IMR-90 (cell line): ENCODE measurements around the gene D2HGDH. TPM values are rescaled to one million over a fixed set of nuclear protein-coding genes. Genes with fewer than 3 reads are reported as not detected.

ENCODE experiments used
- ATAC-seq: fragments of 200-7000 bp; cut with Tn5 transposase; 2 replicates; pipeline ENCODE4 v1.9.1; 2020; ENCODE audit warnings: low read depth, mild to moderate bottlenecking, moderate library complexity
- BruUV-seq: library from RNA; stranded (reverse); fragments of 400-500 nt; replicated peaks from 2 replicates; lab custom pipeline; 2021; lab: Mats Ljungman, UMichigan
- CTCF ChIA-PET: fragments of 300-600 bp; formaldehyde crosslinking; extraction: SDS; loops from one replicate; lab custom pipeline; 2021; ENCODE audit warnings: antibody characterized with exemption; lab: Yijun Ruan, JAX
- POLR2A ChIA-PET: fragments of 300-600 bp; sonication (Branson Sonifier 250); formaldehyde crosslinking; loops from one replicate; lab custom pipeline; 2022; ENCODE audit warnings: antibody characterized with exemption; ENCODE audit not compliant: unreplicated experiment; lab: Charles Lee
- DNase-seq: peaks from one replicate; pipeline ENCODE4 v3.0.0; 2013
- H2AFZ ChIP-seq: replicated peaks from 2 replicates; pipeline ENCODE3; 2013; ENCODE audit warnings: low read length, mild to moderate bottlenecking; ENCODE audit not compliant: poor library complexity
- H2AK5ac ChIP-seq: 2 replicates; pipeline ENCODE4 v1.6.1; 2013; ENCODE audit warnings: low read depth, low read length, inconsistent platforms
- H2AK9ac ChIP-seq: replicated peaks from 2 replicates; pipeline ENCODE3; 2013; ENCODE audit warnings: mild to moderate bottlenecking, low read depth, low read length, moderate library complexity; ENCODE audit not compliant: poor library complexity
- H2BK120ac ChIP-seq: 2 replicates; pipeline ENCODE4 v1.6.1; 2013; ENCODE audit warnings: low read depth, low read length, inconsistent platforms
- H2BK15ac ChIP-seq: 3 replicates; pipeline ENCODE4 v1.6.1; 2013; ENCODE audit warnings: low read depth, low read length, inconsistent platforms
- H2BK20ac ChIP-seq: 2 replicates; pipeline ENCODE4 v1.6.1; 2013; ENCODE audit warnings: low read depth, mild to moderate bottlenecking, inconsistent platforms, low read length, moderate library complexity
- H2BK5ac ChIP-seq: 2 replicates; pipeline ENCODE4 v1.6.1; 2013; ENCODE audit warnings: mild to moderate bottlenecking, low read depth, low read length, inconsistent platforms; ENCODE audit not compliant: poor library complexity, severe bottlenecking
- H3K14ac ChIP-seq: replicated peaks from 2 replicates; pipeline ENCODE4 v1.6.1; 2013; ENCODE audit warnings: low read depth, low read length, inconsistent platforms
- H3K18ac ChIP-seq: 2 replicates; pipeline ENCODE4 v1.6.1; 2013; ENCODE audit warnings: low read depth, low read length, control low read depth
- H3K23ac ChIP-seq: 2 replicates; pipeline ENCODE4 v1.6.1; 2013; ENCODE audit warnings: low read depth, low read length, inconsistent platforms
- H3K27ac ChIP-seq: 2 replicates; pipeline ENCODE4 v1.5.1; 2013; ENCODE audit warnings: mild to moderate bottlenecking, control low read depth, low read length; ENCODE audit not compliant: insufficient read depth
- H3K27me3 ChIP-seq: 2 replicates; pipeline ENCODE4 v1.6.1; 2013; ENCODE audit warnings: low read length; ENCODE audit not compliant: control insufficient read depth, insufficient read depth
- H3K36me3 ChIP-seq: 2 replicates; pipeline ENCODE4 v1.6.1; 2013; ENCODE audit warnings: low read length, mixed read lengths; ENCODE audit not compliant: control insufficient read depth, insufficient read depth
- H3K4ac ChIP-seq: 2 replicates; pipeline ENCODE4 v1.6.1; 2013; ENCODE audit warnings: low read depth, low read length, inconsistent platforms
- H3K4me1 ChIP-seq: 2 replicates; pipeline ENCODE4 v1.6.1; 2013; ENCODE audit warnings: low read length, mixed read lengths; ENCODE audit not compliant: control insufficient read depth, insufficient read depth
- H3K4me2 ChIP-seq: 2 replicates; pipeline ENCODE4 v1.6.1; 2013; ENCODE audit warnings: low read depth, mild to moderate bottlenecking, control low read depth, low read length, moderate library complexity
- H3K4me3 ChIP-seq: 2 replicates; pipeline ENCODE4 v1.5.1; 2013; ENCODE audit warnings: low read depth, mild to moderate bottlenecking, control low read depth, low read length, moderate library complexity; ENCODE audit not compliant: insufficient read depth
- H3K56ac ChIP-seq: 2 replicates; pipeline ENCODE4 v1.6.1; 2013; ENCODE audit warnings: low read length, inconsistent platforms; ENCODE audit not compliant: insufficient read depth; ENCODE audit errors: extremely low read depth
- H3K79me1 ChIP-seq, 2 experiments: 2 replicates each; pipeline ENCODE4 v1.6.1; 2013; ENCODE audit warnings: low read length in 2 of 2, inconsistent platforms in 1 of 2, low read depth in 1 of 2
- H3K9ac ChIP-seq: 2 replicates; pipeline ENCODE4 v1.6.1; 2013; ENCODE audit warnings: low read depth, low read length, control low read depth
- H3K9me1 ChIP-seq: 2 replicates; pipeline ENCODE4 v1.6.1; 2013; ENCODE audit warnings: low read length, inconsistent platforms; ENCODE audit not compliant: insufficient read depth
- H3K9me3 ChIP-seq: 2 replicates; pipeline ENCODE4 v1.6.1; 2013; ENCODE audit warnings: low read length; ENCODE audit not compliant: control insufficient read depth, insufficient read depth
- H4K20me1 ChIP-seq: 2 replicates; pipeline ENCODE4 v1.6.1; 2013; ENCODE audit warnings: low read length, inconsistent platforms; ENCODE audit not compliant: insufficient read depth
- H4K5ac ChIP-seq: 2 replicates; pipeline ENCODE4 v1.6.1; 2013; ENCODE audit warnings: mild to moderate bottlenecking, low read depth, low read length, control low read depth
- H4K8ac ChIP-seq, 2 experiments: 2 replicates each; pipeline ENCODE4 v1.6.1; 2013; ENCODE audit warnings: low read depth in 2 of 2, low read length in 2 of 2, control low read depth in 1 of 2, inconsistent platforms in 1 of 2
- H4K91ac ChIP-seq: 2 replicates; pipeline ENCODE4 v1.6.1; 2013; ENCODE audit warnings: low read depth, low read length, inconsistent platforms; ENCODE audit not compliant: insufficient read depth
- BHLHE40 ChIP-seq: fragments of 150-350 bp; IDR thresholded peaks from 2 replicates; pipeline ENCODE4 v1.6.1; 2016; ENCODE audit warnings: mild to moderate bottlenecking, low read depth, low read length
- ELK1 ChIP-seq: fragments of 150-350 bp; IDR thresholded peaks from 2 replicates; pipeline ENCODE4 v1.6.1; 2016; ENCODE audit warnings: low read depth, mild to moderate bottlenecking, low read length, moderate library complexity, borderline replicate concordance
- MAZ ChIP-seq: IDR thresholded peaks from 2 replicates; pipeline ENCODE4 v1.6.1; 2012; ENCODE audit warnings: low read depth, mild to moderate bottlenecking, low read length, improper control_type of control experiment, moderate library complexity, borderline replicate concordance
- MXI1 ChIP-seq: IDR thresholded peaks from 2 replicates; pipeline ENCODE4 v1.6.1; 2012; ENCODE audit warnings: low read depth, mild to moderate bottlenecking, low read length, moderate library complexity, borderline replicate concordance
- NFE2L2 ChIP-seq: fragments of 150-350 bp; IDR thresholded peaks from 2 replicates; pipeline ENCODE4 v1.6.1; 2016; ENCODE audit warnings: low read depth, mild to moderate bottlenecking, low read length
- POLR2A ChIP-seq: IDR thresholded peaks from 2 replicates; pipeline ENCODE4 v1.6.1; 2012; ENCODE audit warnings: mild to moderate bottlenecking, low read depth, low read length
- RAD21 ChIP-seq: IDR thresholded peaks from 2 replicates; pipeline ENCODE4 v1.6.1; 2012; ENCODE audit warnings: low read length, improper control_type of control experiment
- RCOR1 ChIP-seq: IDR thresholded peaks from 2 replicates; pipeline ENCODE4 v1.6.1; 2012; ENCODE audit warnings: mild to moderate bottlenecking, low read length, improper control_type of control experiment; ENCODE audit not compliant: insufficient replicate concordance
- SMC3 ChIP-seq: fragments of 150-350 bp; IDR thresholded peaks from 2 replicates; pipeline ENCODE4 v1.6.1; 2016; ENCODE audit warnings: low read depth, mild to moderate bottlenecking, antibody characterized with exemption, low read length, moderate library complexity
- USF2 ChIP-seq: fragments of 150-350 bp; IDR thresholded peaks from 2 replicates; pipeline ENCODE4 v1.6.1; 2017; ENCODE audit warnings: mild to moderate bottlenecking, antibody characterized with exemption, low read length, low read depth
- WGBS, 2 experiments: methylation state at CpG; one replicate each; pipeline versions ENCODE4 v1.1.5 to v1.1.7; 2013; ENCODE audit warnings: missing lambda C conversion rate in 2 of 2; ENCODE audit not compliant: insufficient read length in 1 of 2; ENCODE audit errors: extremely low coverage in 2 of 2; 5-methylcytosine and 5-hydroxymethylcytosine counted together
- dilution Hi-C: fragments of 300-500 bp; cut with HindIII; formaldehyde crosslinking; loops from one replicate; pipeline ENCODE4 v1.14.3; 2018; ENCODE audit warnings: low sequenced_read_pairs; ENCODE audit not compliant: unreplicated experiment
- in situ Hi-C: fragments of 300-500 bp; cut with MboI; formaldehyde crosslinking; loops from 3 replicates; pipeline ENCODE4 v1.14.3; 2019; ENCODE audit warnings: low sequenced_read_pairs, inconsistent platforms, mixed read lengths
- intact Hi-C: fragments of 100-400 bp; cut with micrococcal nuclease; formaldehyde crosslinking; loops from 2 replicates; pipeline ENCODE4 v1.10.0; 2022
- polyA plus RNA-seq, 3 experiments: library from polyadenylated mRNA; depleted of rRNA; stranded (reverse); fragments of >200 nt; gene quantifications; 2 replicates each; pipeline ENCODE4 v1.2.3, GENCODE V29; 2012; ENCODE audit warnings: low replicate concordance in 1 of 3
- total RNA-seq: library from RNA; depleted of rRNA; stranded (reverse); fragments of >200 nt; gene quantifications from 2 replicates; pipeline ENCODE4 v1.2.3, GENCODE V29; 2012

The D2HGDH gene
- total and polyA plus RNA-seq, 2 of the 4 experiments (the other 2 are of a cell fraction), result 6.3 to 22.1 TPM

GRCh38 chr2:241745276-241745675, 10.8 kb downstream of the D2HGDH start:
- Histone ChIP-seq H3K9ac (no peak overlapping the region), H2AFZ (no peak overlapping the region), H3K14ac (no peak overlapping the region), H3K4me3 (no peak overlapping the region), H2AK5ac (no peak overlapping the region), H3K27ac (no peak overlapping the region), H3K27me3 (no peaks in the 10 kb centered on the region), H3K79me1 (peaks cover 2 to 4% of the 10 kb centered on the region in 2 experiments; a peak in 3 of 4 replicates), H3K4me1 (no peaks in the 10 kb centered on the region), H4K8ac (no peak overlapping the region), H4K5ac (no peak overlapping the region), H3K9me3 (0 out of 2 replicates have a peak, but pooled peaks cover 2% of the 10 kb centered on the region), H2AK9ac (no peak overlapping the region), H4K91ac (no peak overlapping the region), H2BK20ac (no peak overlapping the region), H3K9me1 (peaks cover 5% of the 10 kb centered on the region), H3K4ac (no peak overlapping the region), H3K23ac (no peak overlapping the region), H3K4me2 (no peak overlapping the region), H3K18ac (no peak overlapping the region), H3K36me3 (peaks cover 48% of the 10 kb centered on the region), H3K56ac (no peak overlapping the region), H2BK15ac (no peak overlapping the region), H2BK5ac (no peak overlapping the region), H4K20me1 (peaks cover 7% of the 10 kb centered on the region), H2BK120ac (no peak overlapping the region)
- POLR2A ChIA-PET, result no interaction called here
- CTCF ChIA-PET, result no interaction called here
- 100% methylated on average over 5 of the region's 13 CpGs; no CpG with 5 or more reads in 1 of the 2 experiments for WGBS, 2 experiments
- dilution Hi-C loops (no loop called here), intact Hi-C loops (no loop called here), in situ Hi-C loops (no loop called here)
- no peak for DNase-seq
- no TSS peak for BruUV-seq
- TF ChIP-seq NFE2L2 (no peak), MXI1 (no peak), RCOR1 (no peak), RAD21 (no peak), USF2 (no peak), POLR2A (no peak), BHLHE40 (no peak), MAZ (no peak), SMC3 (no peak), ELK1 (no peak)
- ATAC-seq, result no peak
